Activated effector memory CD4-positive, alpha-beta T cell treated with anti-CD3 and anti-CD28 coated beads, Interleukin-2, amount 50 U/mL, for 16 hours (primary cell): ENCODE data around the gene MEIS1.

Source experiments
- DNase-seq: peaks from one replicate; pipeline ENCODE4 v3.0.0-alpha.2; 2020

The MEIS1 gene

GRCh38 chr2:66583881-66584280 is 149.0 kb downstream of the MEIS1 start:
- DNase-seq: no peak

GRCh38 chr2:66585587-66585986 is 150.7 kb downstream of the MEIS1 start:
- DNase-seq: no peak

- DNase-seq: no peak
Observed at GRCh38 chr2:66587216-66587615, 152.3 kb downstream of the MEIS1 start.

GRCh38 chr2:66594001-66594400 is 159.1 kb downstream of the MEIS1 start:
- no peak for DNase-seq

- no peak for DNase-seq
Observed at GRCh38 chr2:66595556-66595955, 160.6 kb downstream of the MEIS1 start.

GRCh38 chr2:66596256-66596655 is 161.3 kb downstream of the MEIS1 start:
- no peak for DNase-seq

GRCh38 chr2:66601624-66602023 is 166.7 kb downstream of the MEIS1 start:
- DNase-seq: no peak

- DNase-seq: no peak
Observed at GRCh38 chr2:66602341-66602740, 167.4 kb downstream of the MEIS1 start.

- no peak for DNase-seq
Observed at GRCh38 chr2:66604326-66604725, 169.4 kb downstream of the MEIS1 start.

- no peak for DNase-seq
Observed at GRCh38 chr2:66604976-66605375, 170.1 kb downstream of the MEIS1 start.

- DNase-seq: no peak
Observed at GRCh38 chr2:66607152-66607551, 172.2 kb downstream of the MEIS1 start.
